HG02870 (cell line): ENCODE measurements around the gene PRLH.
"Not testable (repeated sequence)": the region's sequence is repeated elsewhere in the genome, so short reads cannot be mapped to it uniquely, and the experiment has no call there.

Experiments used
- ATAC-seq: cut with Tn5 transposase; IDR thresholded peaks from one replicate; pipeline ENCODE4 v1.9.1; 2021; ENCODE audit warnings: mild to moderate bottlenecking, moderate library complexity; ENCODE audit not compliant: unreplicated experiment

Gene PRLH

DNA sequence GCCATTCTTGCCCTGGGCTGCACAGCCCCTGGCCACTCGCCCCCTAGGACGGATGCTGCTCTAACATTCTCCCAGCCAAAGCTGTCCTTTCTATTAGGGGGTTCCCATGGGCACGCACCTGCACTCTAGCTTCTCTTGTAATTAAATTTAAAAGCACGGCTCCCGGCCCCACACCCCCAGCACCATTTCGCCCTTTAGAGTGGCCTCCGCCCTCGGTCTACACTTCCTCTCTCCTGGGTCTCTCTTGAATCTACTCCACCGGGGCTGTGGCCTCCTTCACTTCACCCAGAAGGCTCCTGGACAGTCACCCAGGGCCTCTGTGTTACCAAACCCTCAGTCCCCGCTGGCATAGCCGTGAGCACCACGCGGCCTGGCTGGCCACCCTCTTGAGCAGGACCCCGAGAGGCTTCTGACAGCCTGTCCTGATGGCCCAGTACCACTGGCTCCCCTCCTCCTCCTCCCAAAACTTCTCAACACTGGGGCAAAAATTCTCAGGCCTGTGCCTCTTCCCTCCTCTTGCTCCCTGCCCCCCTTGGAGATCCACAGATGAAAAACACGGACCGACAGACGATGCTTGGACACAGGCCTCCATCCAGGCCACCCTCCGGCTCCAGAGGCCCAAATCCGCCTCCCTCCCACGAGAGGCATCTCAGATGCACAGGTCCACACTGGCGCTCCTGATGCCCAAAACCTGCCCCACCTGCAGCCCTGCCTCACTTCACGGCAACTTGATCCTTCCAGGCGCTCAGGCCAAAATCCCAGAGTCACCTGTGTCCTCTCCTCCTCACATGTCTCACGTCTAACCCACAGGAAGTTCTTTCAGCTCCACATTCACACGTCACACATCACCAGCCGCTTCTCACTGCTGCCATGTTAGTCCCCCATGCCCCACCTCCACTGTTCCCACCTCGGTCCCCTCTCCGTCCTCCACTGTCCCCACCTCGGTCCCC lies 31.1 kb downstream of the PRLH start:
- no peak for ATAC-seq

DNA sequence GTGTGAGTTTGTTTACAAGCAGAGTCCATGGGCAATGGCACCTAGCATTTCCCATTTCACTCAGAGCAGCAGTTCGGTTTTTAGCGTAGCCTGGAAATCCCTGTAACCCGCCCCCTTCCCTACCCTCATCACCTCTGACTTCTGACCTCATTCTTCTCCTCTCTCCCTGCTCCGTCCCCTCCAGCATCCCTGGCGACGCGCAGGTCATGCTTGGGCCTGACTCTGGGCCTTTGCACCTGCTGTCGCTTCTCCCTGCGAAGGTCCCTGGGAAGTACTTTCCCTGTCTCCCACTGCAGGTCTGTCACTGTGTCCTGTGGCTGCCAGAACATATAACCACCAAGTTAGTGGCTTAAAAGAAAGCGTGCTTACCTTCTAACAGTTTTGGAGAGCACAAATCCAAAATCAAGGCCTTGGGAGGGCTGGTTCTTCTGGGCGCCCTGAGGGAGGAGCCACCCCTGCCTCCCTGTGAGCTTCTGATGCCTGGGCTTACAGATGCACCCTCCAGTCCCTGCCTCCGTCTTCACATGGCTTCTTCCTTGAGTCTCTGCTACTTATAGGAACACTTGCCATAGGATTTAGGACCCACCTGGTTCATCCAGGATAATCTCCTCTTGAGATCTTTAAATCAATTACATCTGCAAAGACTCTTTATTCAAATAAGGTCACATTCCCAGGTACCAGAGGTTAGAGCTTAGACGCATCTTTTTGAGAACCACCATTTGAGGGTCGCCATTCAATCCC lies 32.3 kb downstream of the PRLH start:
- ATAC-seq: no peak

GRCh38 chr2:237599465-237600110 lies 33.2 kb downstream of the PRLH start:
- no peak for ATAC-seq

- no peak for ATAC-seq
These were observed 34.0 kb downstream of the PRLH start for GRCh38 chr2:237600205-237600846.

DNA sequence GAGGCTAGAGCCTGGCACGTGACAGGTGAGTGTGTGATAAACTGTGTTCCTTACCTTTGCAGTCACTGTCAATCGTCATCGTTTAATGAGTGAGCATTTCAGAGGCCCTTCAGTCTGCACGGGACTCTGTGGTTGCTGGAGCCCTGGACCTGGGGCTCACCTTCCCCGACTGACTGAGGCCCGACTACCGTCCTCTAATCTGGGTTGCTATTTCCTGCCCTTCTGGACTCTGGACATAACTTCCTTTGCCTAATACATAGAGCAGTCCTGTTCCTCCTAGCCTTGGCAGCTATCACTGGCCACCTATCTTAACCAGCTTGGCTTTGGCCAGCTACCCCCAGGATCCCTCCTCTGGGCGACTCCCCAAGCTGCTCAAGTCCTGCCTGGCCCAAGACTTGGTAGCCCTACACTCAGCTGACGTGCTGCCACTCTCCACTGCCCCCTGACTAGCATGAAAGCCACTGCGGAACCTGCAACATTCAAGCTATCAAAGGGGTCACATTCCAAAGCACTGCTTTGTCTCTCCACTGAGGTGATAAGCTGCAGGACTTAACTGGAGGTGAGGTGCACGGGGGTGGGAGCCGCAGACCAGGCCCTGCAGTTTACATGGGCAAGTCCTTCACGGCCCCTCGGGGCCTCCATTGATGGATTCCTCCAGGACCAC lies 35.2 kb downstream of the PRLH start:
- ATAC-seq: no peak

GRCh38 chr2:237602409-237602808 lies 36.0 kb downstream of the PRLH start:
- no peak for ATAC-seq

GRCh38 chr2:237603049-237603717 lies 36.8 kb downstream of the PRLH start:
- ATAC-seq: no peak

DNA sequence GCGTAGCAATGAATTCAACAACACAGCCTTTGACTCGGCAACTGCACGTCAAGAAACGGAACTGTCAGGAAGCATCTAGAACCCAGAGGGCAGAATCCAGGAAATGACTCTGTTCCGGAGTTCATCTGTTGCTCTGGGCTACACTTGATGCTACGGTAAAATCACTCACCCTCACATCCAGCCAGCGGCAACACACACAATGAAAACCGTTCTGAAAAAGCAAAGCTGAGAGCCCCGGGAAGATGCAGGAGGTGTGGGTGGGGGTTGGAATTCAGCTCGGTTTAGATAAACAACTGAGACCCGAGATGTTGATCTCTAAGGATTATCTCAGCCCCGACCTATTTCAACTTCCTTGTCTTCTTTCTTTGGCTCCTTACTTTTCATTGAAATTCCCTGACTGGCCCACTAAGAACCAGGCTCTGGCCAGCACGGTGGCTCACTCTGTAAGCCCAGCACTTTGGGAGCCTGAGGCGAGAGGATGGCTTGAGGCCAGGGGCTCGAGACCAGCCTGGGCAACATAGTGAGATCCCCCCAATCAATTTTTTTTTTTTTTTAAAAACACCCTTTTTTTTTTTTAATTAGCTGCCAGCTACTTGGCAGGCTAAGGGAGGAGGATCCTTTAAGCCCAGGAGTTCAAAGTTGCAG lies 37.5 kb downstream of the PRLH start:
- ATAC-seq: no peak

- ATAC-seq: no peak
These were observed 38.0 kb downstream of the PRLH start for GRCh38 chr2:237604391-237604790.

DNA sequence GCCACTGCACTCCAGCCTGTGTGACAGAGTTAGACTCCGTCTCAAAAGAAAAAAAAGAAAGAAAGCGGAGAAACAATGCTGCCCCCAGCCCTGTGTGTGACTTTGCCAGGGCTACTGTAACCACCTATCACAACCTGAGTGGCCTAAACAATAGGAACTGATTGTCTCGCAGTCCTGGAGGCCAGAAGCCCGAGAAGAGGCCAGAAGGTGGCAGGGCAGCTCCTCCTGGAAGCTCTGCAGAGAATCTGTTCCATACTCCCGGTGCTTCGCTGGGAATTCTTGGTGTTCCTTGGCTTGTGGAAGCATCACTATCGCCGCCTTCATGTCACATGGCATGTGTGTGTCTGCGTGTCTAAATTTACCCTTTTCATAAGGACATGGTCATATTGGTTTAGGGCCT lies 38.6 kb downstream of the PRLH start:
- no peak for ATAC-seq

- ATAC-seq: not testable (repeated sequence)
These were observed 40.1 kb downstream of the PRLH start for GRCh38 chr2:237606522-237606921.

DNA sequence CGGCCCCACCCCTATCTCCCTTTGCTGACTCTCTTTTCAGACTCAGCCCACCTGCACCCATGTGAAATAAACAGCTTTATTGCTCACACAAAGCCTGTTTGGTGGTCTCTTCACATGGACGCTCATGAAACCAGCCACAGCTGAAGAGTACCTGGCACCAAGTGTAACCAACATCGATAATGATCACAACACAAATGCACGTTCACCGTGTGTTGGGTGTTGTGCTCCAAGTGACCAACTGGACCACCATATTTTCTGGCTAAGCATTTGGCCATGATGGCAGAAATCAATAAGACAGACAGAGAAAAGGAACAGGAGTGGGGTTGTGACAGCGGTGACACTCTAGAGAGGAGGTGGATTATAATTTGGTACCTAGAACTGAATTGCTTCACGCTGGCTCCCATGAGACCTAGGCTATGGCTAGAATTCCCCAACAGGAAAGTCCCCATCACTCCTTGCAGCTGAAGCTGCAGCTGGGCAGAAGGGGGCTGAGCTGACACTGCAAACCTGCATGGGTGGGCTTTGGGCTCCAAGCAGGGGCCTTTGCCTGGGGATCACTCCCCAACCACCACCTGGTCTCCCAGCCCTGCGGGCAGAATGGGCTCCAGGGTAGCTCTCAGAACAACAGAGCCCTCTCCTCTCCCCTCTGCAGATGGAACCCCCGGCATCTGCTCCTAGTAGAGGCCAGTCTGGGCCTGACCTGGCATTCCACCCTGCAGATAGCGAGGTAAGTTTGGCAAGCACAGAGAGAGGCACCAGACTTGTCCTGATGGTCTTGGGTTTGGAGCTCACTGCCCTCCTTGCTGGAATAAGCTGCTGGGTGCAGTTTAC lies 46.4 kb downstream of the PRLH start:
- ATAC-seq: no peak

DNA sequence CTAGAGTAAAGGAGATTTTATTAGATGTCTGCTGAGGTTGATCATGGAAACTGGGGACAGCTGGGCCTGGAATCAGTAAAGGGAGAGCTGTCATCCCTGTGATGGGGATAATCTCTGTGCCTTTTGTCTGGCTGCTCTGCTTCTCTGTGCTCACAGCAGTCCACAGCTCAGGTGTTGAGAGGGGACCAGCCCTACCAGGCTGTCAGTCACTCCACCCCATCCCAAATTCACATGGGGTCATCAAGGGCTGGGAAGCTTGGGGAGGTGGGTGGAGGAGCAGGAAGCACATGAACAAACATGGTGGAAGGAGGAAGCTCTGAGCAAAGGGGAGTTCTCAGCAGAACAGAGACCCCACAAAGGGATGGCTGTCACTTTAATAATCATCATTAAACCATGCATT lies 47.3 kb downstream of the PRLH start:
- no peak for ATAC-seq

- no peak for ATAC-seq
These were observed 47.9 kb downstream of the PRLH start for GRCh38 chr2:237614151-237614720.

- no peak for ATAC-seq
These were observed 49.4 kb downstream of the PRLH start for GRCh38 chr2:237615631-237616249.

- no peak for ATAC-seq
These were observed 50.0 kb downstream of the PRLH start for GRCh38 chr2:237616373-237616733.
